Activated T-helper 9 cell treated with anti-CD3 and anti-CD28 coated beads, Interleukin-2, amount 50 U/mL, for 16 hours (primary cell): ENCODE measurements around the gene VAPA.
"Not testable (repeated sequence)": the region's sequence is repeated elsewhere in the genome, so short reads cannot be mapped to it uniquely, and the experiment has no call there.

Experiments used
- DNase-seq: peaks from one replicate; pipeline ENCODE4 v3.0.0-alpha.2; 2020; ENCODE audit warnings: low read depth

VAPA gene

DNA sequence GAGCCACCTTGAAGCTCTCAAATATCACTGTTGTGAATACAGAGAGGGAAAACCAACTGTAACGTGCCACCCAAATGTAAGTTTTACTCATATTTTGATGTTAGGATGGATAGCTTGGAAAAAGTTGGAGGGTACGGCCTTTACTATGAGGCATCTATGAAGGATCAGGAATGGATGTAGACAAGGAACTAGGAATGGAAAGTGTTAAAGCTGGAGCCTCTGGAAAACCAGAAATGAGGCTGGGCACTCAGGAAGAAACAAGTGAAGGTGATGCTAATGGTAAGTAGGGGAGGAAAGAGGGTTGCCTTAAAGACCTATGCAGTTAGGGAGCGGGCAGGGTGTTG is 27.8 kb upstream of the VAPA start:
- DNase-seq, result no peak

DNA sequence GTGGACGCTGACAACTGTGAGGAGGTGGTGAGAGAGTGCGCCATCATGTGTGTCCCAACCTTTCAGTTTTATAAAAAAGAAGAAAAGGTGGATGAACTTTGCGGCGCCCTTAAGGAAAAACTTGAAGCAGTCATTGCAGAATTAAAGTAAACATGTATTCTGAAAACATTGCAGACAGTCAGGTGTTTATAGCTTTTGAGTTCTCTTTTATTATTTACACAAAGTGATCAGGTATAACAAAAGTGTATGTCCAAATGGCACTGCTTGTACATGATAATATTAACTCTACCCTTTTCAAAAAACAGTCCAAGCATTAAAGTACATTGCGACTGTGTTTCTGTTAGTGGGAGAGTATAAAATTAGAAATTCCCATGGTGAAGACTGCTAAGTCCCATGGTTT is 25.8 kb upstream of the VAPA start:
- DNase-seq, result no peak

DNA sequence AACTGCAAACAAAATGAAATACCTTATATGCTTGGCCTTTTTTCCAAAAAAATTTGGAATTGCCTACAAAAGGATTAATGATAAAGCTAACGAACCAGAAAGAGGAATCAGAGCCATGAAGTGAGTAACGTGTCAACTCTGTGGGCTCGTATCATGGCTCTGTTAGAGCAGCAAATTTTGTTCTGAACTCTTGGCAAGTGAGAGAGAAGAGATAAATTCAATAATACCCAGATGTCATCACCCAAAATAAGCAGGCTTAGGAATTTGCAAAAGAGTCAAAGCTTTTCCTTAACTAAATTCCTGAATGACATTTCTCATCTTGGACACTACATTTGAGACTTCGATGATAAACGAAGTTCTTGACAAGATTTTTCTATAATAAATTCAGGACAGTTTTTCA is 23.6 kb upstream of the VAPA start:
- DNase-seq, result no peak

DNA sequence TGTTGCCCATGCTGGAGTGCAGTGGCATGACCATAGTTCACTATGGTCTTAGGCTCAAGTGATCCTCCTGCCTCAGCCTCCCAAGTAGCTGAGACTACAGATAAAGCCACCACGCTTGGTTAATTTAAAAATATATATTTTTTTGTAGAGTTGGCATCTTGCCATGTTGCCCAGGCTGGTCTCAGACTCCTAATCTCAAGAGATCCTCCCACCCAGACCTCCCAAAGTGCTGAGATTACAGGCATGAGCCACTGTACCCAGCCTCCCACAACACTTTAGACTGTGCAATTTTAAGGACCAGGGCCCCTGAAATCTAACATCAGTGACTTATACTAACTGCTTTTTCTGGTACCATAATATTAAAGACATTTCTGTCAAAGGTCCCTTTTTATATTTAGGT is 22.9 kb upstream of the VAPA start:
- no peak for DNase-seq

DNA sequence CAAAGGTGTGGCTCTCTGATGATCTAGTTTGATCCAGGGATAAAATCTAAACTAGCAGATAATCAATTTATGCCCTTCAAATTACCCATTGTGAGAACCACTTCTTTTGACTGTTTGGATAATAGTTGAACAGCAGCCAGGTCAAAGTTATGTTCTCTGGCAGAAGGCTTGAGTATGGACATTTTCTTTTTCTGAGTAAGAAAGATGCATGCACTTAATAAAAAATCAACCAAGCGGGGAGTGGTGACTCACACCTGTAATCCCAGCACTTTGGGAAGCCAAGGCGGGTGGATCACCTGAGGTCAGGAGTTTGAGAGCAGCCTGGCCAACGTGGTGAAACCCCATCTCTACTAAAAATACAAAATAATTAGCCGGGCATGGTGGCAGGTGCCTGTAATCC is 22.3 kb upstream of the VAPA start:
- DNase-seq, result not testable (repeated sequence)

DNA sequence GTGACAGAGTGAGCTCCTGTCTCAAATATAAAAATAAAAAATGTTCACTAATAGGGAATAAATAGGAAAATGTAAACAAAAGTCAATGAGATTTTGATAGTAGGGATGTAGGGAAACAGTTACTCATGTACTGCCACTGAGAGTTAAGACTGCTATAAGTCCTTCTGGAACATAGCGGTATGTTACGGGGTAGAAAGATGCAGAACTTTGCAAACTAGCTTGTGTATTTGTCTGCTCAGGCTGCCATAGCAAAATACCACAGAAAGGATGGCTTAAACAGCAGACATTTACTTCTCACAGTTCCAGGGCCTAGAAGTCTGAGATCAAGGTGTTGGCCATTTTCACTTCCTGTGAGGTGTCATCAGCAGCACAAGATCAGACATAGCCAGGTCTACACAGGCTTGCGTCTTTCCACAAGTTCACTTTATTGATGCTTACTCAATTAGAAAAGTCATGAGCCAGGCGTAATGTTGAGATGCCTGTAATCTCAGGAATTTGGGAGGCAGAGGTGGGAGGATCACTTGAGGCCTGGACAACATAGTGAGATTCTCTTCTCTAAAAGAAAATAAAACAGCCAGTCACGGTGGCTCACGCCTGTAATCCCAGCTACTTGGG is 19.3 kb upstream of the VAPA start:
- DNase-seq, result no peak

DNA sequence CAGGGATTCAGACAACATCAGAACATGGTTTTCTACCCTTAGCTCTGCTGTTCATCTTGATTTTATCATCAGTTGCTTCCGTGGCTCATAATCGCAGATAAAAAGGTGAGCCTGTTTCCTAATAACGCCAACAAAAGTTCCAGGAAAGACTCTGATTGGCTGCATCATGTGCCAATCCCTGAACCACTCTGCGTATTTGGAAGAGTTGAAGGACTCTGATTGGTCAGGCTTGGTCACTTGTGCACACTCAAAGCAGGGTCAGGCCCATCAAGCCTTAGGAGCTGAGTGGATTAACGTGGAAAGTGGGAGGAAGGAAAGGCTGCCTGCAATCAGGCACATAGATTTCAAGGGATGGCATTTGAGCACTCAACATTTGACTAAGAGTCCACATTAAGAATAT is 16.7 kb upstream of the VAPA start:
- DNase-seq, result no peak

DNA sequence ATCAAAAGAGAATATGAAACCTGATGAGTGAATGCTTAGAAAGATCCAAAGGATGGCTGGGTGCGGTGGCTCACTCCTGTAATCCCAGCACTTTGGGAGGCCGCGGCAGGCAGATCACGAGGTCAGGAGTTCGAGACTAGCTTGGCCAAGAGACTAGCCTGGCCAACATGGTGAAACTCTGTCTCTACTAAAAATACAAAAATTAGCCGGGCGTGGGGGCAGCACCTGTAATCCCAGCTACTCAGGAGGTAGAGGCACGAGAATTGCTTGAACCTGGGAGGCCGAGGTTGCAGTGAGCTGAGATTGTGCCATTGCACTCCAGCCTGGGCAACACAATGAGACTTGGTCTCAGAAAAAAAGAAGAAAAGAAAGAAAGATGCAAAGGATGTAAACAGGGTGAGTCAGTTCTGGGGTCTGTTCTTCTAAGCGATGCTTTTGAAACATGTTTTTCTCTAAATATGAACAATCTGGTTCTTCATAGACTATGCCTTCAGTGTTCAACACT is 16.0 kb upstream of the VAPA start:
- DNase-seq, result not testable (repeated sequence)

DNA sequence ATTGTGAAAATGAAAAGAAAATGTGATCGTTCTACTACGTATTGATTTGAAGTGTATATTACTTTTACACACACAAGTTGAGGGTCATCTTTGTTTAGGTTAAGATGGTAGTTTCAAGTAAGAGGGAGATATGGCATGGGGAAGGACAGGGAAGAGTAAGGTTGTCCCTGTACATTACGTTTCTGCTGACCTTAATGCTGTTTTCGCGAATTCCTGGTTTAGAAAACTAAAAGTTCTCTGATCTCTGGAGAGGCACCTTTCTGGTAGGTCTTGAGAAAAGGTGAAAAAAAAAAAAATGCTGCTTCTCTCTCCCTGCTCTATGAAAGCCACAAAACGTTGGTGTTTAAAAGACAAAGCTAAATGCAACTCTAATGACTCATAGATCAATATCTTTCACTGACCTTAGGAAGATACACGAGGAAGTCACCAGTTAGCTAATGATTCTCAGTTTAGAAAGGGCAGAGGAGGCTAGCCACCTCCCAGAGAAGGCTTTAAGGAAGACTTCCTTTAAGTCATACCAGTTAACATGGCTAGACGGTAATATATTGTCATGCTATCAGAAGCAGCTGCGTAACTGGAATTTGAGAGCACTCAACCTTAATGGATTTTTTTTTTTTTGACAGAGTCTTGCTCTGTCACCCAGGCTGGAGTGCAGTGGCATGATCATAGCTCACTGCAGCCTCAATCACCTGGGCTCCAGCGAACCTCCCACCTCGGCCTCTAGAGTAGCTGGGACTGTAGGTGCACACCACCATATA is 14.8 kb upstream of the VAPA start:
- no peak for DNase-seq

DNA sequence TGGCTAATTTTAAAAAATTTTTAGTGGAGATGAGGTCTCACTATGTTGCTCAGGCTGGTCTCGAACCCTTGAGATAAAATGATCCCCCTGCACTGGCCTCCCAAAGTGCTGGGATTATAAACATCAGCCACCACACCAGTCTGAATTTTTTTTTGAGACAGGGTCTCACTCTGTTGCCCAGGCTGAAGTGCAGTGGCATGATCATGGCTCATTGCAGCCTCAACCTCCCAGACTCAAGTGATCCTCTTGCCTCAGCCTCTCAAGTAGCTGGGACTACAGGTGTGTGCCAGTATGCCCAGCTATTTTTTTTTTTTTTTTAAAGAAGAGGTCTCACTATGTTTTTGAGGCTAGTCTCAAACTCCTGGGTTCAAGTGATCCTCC is 14.3 kb upstream of the VAPA start:
- not testable (repeated sequence) for DNase-seq

DNA sequence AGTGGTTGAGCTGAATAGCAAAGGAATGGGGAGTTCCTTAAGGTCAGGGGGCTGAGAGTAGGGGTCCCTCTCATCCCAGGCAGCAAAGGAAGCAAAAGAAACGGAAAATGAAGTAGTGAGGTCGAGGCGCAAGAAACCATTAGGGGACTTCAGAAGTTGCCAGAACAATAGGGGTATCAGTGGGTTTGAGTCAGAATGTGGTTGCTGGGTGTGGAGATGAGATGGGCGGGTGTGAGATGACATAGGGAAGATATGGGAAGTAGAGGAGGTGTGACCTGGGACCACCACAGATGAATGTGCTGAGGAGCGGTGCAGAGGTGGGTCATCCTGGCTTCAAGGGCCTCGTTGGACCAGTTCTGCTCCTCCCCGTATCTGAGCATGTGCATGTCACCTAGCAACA is 13.1 kb upstream of the VAPA start:
- DNase-seq, result no peak

DNA sequence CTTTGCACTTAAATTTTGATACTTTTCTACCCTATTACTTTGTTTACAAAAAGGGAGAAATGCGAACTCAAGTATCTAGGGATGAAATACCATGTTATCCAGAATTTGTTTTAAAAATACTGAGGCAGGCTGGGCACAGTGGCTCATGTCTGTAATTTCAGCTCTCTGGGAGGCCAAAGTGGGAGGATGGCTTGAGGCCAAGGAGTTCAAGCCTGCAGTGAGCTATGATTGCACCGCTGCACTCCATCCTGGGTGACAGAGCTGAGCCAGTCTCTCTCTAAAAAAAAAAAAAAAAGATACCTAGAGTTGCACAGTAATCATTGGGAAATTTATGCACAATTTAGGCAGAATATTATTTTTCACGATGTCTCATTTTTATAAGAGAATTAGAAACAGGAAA is 12.4 kb upstream of the VAPA start:
- DNase-seq, result no peak

DNA sequence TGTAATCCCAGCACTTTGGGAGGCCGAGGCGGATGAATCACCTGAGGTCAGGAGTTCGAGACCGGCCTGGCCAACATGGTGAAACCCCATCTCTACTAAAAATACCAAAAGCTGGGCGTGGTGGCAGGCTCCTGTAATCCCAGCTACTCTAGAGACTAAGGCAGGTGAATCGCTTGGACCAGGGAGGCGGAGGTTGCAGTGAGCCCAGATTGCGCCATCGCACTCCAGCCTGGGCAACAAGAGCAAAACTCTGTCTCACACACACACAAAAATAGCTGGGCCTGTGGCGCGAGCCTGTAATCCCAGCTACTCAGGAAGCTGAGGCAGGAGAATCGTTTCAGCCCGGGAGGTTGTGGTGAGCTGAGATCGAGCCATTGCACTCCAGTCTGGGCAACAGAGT is 11.6 kb upstream of the VAPA start:
- DNase-seq, result not testable (repeated sequence)

DNA sequence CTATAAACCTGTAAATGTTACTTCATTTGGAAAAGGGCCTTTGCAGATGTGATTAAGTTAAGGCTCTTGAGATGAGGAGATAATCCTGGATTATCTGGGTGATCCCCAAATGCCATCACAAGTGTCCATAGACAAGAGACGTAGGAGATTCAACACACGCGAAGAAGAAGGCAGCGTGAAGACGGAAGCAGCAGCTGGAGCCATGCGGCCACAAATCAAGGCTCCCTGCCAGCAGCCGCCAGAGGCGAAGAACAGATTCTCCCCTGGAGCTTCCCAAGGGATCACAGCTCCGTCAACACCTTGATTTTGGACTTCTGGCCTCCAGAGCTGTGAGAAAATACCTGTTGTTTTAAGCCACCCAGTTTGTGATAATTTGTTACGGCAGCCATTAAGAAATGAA is 11.0 kb upstream of the VAPA start:
- no peak for DNase-seq

DNA sequence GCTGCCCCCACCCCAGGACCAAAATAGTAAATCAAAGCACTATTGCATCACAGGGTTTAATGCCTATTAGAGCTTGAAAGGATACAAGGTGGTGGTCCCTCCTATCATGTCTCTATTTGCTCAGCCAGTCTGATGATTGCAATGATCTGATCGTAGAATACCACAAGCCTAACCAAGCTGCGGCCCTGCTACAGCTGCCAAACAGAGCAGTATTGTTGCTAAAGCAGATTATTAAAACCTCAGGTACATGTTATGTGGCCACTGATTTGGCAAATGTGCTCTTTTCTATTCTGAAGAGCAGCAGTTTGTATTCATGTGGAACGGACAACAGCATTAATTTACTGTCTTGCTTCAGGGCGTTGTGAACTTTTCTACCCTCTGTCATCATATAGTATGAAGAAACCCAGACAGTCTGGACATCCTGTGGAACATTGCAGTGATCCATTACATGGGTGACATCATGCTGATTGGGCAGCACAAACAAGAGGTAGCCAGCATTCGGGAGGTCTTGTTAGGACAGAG is 8.4 kb upstream of the VAPA start:
- no peak for DNase-seq

DNA sequence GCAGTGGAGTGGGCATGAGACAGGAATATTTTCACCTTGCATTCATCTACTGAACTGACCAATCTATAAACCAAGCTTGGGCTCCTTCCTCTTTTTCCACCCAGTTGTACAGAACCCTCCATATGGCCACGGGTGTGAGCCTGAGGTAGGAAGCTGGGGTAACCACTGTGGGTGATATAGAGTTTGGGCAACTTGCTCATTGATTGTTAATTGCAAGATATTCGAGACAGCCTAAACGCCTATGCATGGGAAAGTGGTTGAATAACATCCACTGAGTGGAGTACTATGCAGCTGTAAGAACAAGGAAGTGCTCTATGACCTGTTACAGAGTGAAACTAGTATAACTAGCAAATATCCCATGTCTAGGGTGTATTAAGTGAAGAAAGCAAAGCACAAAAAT is 7.3 kb upstream of the VAPA start:
- DNase-seq, result no peak

DNA sequence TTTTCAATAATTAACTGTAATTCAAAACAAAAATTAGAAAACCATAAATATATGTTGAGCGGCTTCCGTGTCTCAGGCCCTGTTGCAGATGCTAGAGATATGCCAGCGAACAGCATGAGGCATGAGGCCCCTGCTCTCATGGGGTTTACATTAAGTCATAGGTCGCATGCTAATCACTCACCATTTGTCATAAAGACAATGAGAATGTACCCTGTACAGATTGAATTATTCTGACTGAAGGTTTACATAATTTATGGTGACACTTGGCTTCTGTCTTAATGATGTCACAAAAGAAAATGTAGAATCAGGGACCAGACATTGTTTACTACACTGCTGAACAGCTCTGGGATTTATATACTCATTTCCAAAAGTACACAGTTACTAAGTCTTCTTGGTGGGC is 5.9 kb upstream of the VAPA start:
- no peak for DNase-seq

DNA sequence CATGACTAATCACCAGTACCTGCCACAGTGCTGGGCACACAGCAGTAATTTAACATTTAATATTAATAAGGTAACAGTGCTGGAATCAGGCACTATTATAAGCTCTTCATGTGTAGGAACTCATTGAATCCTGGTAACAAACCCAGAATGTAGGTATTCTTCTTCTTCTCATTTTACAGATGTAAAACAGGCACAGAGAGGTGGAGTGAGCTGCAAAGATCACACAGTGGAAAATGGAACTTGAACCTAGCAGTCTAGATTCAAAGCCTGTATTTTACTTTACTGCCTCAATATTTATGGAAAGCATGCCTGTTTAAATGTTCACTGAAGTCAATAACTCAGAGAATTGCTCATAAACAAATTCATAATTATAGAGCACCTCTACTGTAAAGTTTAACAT is 3.7 kb upstream of the VAPA start:
- no peak for DNase-seq

DNA sequence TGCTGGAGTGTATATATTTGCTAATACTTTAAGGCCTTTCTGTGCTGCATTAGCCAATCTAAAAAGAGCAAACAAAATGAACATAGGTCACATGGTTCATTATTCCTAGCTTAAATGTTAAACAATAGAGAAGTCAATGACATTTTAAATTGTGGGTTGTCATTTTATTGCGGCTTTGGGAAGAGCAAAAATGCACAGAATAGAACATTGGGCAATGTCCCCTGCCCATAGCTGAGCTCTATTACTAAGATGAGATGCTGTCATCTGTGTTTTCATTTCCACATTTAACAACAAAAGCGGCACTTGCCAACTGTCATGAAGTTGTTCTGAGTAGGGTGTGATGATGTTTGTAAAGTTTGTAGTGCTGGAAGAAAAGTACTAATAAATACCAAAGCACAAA is 3.2 kb upstream of the VAPA start:
- no peak for DNase-seq

DNA sequence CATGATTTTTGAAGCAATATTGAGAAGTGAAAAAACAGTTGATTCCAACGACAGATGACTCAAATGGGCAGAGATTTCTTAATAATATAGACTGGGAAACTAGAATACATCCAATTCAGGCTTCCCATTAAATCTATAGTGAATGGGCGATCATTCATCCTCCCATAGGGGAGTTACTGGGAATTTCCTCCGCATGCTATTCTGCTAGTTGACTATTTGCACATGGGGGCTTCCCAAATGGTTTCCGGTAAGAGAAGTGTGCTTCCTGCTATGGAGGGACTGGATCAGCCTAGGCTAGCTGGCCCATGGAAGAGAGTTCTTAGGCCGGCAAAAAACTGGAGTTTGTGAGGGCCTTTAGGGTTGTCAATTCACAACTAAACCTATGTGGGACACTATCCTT is 2.6 kb upstream of the VAPA start:
- no peak for DNase-seq

DNA sequence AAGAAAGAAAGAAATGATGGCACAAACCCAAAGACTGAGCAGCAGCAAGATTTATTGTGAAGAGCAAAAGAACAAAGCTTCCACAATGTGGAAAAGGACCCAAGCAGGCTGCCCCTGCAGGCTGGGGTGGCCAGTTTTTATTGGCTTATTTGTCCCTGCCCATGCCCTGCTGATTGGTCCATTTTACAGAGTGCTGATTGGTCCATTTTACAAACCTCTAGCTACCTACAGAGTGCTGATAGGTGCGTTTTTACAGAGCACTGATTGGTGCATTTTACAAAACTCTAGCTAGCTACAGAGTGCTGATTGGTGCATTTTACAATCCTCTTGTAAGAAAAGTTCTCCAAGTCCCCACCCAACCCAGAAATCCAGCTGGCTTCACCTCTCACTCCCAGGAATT is 1.5 kb upstream of the VAPA start:
- DNase-seq, result not testable (repeated sequence)

DNA sequence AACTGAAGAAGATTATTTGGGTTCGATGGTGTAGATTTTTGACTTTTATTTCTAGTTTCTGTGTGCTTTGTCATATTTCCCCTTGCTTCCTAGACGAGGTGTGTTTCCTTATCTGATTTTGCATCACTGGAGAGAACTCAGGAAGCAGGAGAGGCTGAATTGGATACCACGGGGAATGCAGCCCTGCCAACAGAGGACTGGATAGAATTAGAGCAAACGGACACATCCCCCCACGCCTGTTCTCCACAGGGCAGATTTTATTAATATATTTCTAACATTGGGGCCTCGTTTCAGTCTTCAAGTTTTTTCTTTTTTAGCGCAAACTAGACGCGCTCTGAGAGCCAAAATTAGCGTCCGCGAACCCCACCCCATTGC is 678 bp upstream of the VAPA start:
- no peak for DNase-seq

DNA sequence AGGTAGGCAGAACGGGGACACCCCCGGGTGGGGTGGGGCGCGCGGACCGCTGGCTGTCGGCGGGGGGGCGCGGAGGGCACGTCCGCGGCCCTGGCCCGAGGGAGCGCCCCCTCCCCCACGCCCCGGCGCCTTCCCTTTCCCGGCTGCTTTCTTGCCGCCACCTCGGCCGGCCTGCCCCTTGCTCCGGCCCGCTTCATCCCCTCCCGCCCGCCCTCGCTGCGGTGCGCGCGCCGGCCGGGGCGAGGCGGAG is 443 bp downstream of the VAPA start:
- no peak for DNase-seq

DNA sequence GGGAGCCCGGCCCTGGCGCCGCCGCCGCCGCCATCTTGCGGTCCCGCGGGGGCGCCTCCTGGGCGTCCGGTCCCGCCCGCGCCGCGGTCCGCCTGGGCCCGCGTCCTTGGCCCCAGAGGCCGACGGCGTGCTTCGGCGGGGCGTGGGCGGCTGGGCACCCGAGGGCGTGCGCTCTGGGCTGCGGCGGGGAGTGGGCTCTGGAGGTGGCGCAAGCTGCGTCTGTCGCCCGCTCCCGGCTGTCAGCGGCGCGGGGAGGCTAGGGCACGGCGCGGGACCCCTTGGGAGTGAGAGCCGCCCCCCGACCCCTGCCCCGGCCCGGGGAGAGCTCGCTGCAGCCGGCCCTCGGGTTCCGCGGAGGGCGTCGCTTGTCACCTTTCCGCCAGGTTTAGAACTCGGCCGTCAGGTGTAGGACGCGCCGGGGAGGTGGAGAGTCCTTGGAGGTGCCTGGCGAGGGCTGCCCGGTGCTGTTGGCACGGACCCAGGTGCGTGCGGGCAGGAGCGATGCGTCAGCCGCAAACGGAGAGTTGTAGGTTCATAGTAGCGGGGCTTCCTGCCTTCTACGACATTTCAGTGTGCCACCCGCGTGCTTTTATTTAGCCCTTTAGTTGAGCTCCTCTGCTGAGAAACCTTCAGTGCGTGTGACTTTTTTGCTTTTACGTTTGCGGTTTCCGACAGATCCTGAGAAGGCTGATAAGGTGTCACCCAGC is 921 bp downstream of the VAPA start:
- DNase-seq, result peak; percentile 75
